Ovary (tissue), 9 donors: ENCODE results near the gene CRTC2. TPM values are rescaled to one million over a fixed set of nuclear protein-coding genes. Genes with fewer than 3 reads are reported as not detected.
A peak's percentile ranks its signal among the peaks of the same experiment; 100 is the strongest.

Source experiments
- DNase-seq, 5 donors: peaks; one replicate each; pipeline ENCODE4 v3.0.0-alpha.2; 2019 to 2020
- H3K27ac ChIP-seq, 2 donors: fragments of 200-600 bp; one replicate each; pipeline versions ENCODE4 v1.5.1 to v1.8.0; 2019 to 2022
- H3K27me3 ChIP-seq: fragments of 200-600 bp; one replicate; pipeline ENCODE4 v1.8.0; 2022
- H3K36me3 ChIP-seq: fragments of 200-600 bp; sonication (generic); one replicate; pipeline ENCODE4 v1.5.1; 2019
- H3K4me1 ChIP-seq: one replicate; pipeline ENCODE4 v1.8.1; 2013; ENCODE audit warnings: mild to moderate bottlenecking, moderate library complexity; ENCODE audit not compliant: insufficient read depth
- H3K4me3 ChIP-seq: fragments of 200-600 bp; sonication (generic); one replicate; pipeline ENCODE4 v1.5.1; 2017
- H3K9me3 ChIP-seq, 2 donors: fragments of 200-600 bp in 1 of 2; sonication (generic) in 1 of 2; one replicate each; pipeline versions ENCODE4 v1.5.1 to v1.8.1; 2013 to 2019; ENCODE audit warnings: mild to moderate bottlenecking in 1 of 2, moderate library complexity in 1 of 2
- EP300 ChIP-seq: sonication (generic); formaldehyde crosslinking; IDR thresholded peaks from one replicate; pipeline ENCODE4 v1.6.1; 2017; ENCODE audit warnings: antibody characterized with exemption
- POLR2A ChIP-seq: fragments of 450-650 bp; IDR thresholded peaks from one replicate; pipeline ENCODE4 v1.6.1; 2017; ENCODE audit warnings: antibody characterized with exemption, mild to moderate bottlenecking, moderate library complexity
- WGBS, 3 donors: extraction: QIAGEN DNeasy Blood & Tissue Kit in 1 of 3; methylation state at CpG; one replicate each; pipeline versions ENCODE4 v1.1.5 to v1.1.7; 2013 to 2017; 5-methylcytosine and 5-hydroxymethylcytosine counted together
- intact Hi-C, 4 donors: fragments of 100-400 bp; cut with DNase I; formaldehyde crosslinking; loops; one replicate each; pipeline versions ENCODE4 v1.11.0 to v1.15.1; 2022 to 2023
- polyA plus RNA-seq, 2 donors: library from polyadenylated mRNA; stranded (reverse); fragments of 200-250 nt in 1 of 2; fragments of 350-450 nt in 1 of 2; fragmentation: Illumina TruSeq in 1 of 2; extraction: RNeasy Lipid Tissue Mini Kit (QIAGEN cat#74804) in 1 of 2; gene quantifications; one replicate each; pipeline ENCODE4 v1.2.3, GENCODE V29; 2013 to 2014
- total RNA-seq, 7 donors: library from RNA; depleted of rRNA in 2 of 7; stranded (reverse); fragments of >200 nt in 2 of 7; fragmentation: NEBNext Ultra II Directional in 3 of 7; extraction: Animal tissue kit (Norgen Biotek cat#: 25700) in 3 of 7; gene quantifications; one replicate each; pipeline versions ENCODE4 v1.1.0 to v1.2.4, GENCODE V29; 2016 to 2023
- TF ChIP-seq, protein P1 (sequence below), 3 donors: fragments of 450-650 bp in 2 of 3; fragments of 200-600 bp in 1 of 3; IDR thresholded peaks; one replicate each; pipeline versions ENCODE4 v1.5.1 to v1.8.0; 2016 to 2022; ENCODE audit warnings: antibody characterized with exemption in 3 of 3, mild to moderate bottlenecking in 1 of 3
- donor health status: DM: no; HTN: no; CAD: no; lungs with moderate emphysema.
- donor health status: DM: no; HTN: no; CAD: no.
- donor health status: Bipolar disorder and iron deficiency.
- donor health status: DM: yes; HTN: yes; CAD: no.
- donor health status: DM: no; HTN: no; CAD: no.
- donor health status: DM: yes; HTN: yes; CAD: no.

Gene CRTC2
- total and polyA plus RNA-seq, 9 donors = 19.2 to 52.5 (median 37.9) TPM

DNA sequence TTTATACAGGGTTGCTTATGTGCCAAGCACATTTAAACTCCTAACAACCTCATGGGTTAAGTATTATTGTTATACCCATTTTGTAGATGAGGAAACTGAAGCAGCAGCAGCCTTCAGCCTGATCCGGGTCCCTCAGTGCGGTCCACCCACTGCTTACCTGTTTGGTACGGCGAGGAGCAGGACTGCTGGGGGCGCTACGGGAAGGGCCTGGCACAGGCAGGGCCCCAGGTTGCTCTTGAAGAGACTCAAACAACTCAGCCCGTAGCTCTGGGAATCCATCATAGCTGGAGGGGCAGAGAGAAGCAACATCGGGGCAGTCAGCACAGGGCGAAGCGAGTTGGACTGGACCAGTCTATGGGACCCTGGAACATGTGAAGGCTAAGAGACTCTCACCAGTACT is 21.1 kb downstream of the CRTC2 start:
- TF ChIP-seq, protein P1, sequence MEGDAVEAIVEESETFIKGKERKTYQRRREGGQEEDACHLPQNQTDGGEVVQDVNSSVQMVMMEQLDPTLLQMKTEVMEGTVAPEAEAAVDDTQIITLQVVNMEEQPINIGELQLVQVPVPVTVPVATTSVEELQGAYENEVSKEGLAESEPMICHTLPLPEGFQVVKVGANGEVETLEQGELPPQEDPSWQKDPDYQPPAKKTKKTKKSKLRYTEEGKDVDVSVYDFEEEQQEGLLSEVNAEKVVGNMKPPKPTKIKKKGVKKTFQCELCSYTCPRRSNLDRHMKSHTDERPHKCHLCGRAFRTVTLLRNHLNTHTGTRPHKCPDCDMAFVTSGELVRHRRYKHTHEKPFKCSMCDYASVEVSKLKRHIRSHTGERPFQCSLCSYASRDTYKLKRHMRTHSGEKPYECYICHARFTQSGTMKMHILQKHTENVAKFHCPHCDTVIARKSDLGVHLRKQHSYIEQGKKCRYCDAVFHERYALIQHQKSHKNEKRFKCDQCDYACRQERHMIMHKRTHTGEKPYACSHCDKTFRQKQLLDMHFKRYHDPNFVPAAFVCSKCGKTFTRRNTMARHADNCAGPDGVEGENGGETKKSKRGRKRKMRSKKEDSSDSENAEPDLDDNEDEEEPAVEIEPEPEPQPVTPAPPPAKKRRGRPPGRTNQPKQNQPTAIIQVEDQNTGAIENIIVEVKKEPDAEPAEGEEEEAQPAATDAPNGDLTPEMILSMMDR (IDR thresholded peaks at IDR 0.05) = no peak
- TF ChIP-seq POLR2A = no peak
- DNase-seq = peak in 1 of 5 donors; percentile 21
- Histone ChIP-seq H3K4me3 (no peak overlapping the region), H3K27me3 (no peaks in the 10 kb centered on the region), H3K36me3 (no peaks in the 10 kb centered on the region), H3K27ac (no peak overlapping the region), H3K9me3 (no peaks in the 10 kb centered on the region), H3K4me1 (no peaks in the 10 kb centered on the region)
- 92 to 94% (median 94%) methylated on average over 10 of the region's 10 CpGs for WGBS, 3 donors
- intact Hi-C loops = no loop called here

GRCh38 chr1:153936011-153936802 is 22.2 kb downstream of the CRTC2 start:
- Histone ChIP-seq H3K27ac (no peak overlapping the region), H3K4me1 (no peaks in the 10 kb centered on the region), H3K4me3 (no peak overlapping the region), H3K9me3 (no peaks in the 10 kb centered on the region), H3K27me3 (no peaks in the 10 kb centered on the region), H3K36me3 (no peaks in the 10 kb centered on the region)
- 92 to 93% (median 93%) methylated on average over 12 of the region's 12 CpGs for WGBS, 3 donors
- intact Hi-C loops = no loop called here
- TF ChIP-seq, protein P1 (IDR thresholded peaks at IDR 0.05) = no peak
- TF ChIP-seq EP300 (no peak), POLR2A (no peak)
- DNase-seq = peak in 1 of 5 donors; percentile 30

DNA sequence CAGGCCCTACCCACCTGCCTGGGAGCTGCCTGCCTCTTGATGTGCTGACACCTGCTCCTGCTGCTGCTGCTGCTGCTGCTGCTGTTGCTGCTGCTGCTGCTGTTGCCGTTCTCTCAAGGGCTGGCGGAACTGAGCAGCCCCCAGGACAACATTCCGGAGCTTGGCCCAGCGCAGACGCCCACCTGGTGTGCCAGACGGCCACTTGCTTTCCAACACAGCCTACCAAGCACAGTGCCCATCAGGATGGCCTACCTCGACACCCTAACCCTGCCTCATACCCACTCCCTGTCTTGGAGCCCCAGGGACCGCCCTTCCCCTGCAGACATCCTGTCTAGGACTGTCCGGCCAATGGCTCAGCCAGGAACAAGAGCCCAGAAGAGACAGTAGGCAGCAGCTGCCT is 23.7 kb downstream of the CRTC2 start:
- Histone ChIP-seq H3K27ac (no peak overlapping the region), H3K27me3 (no peaks in the 10 kb centered on the region), H3K4me3 (no peak overlapping the region), H3K36me3 (no peaks in the 10 kb centered on the region), H3K9me3 (no peaks in the 10 kb centered on the region), H3K4me1 (no peaks in the 10 kb centered on the region)
- intact Hi-C loops = no loop called here
- peak in 1 of 5 donors; percentile 18 for DNase-seq
- 91 to 97% (median 93%) methylated on average over 9 of the region's 9 CpGs for WGBS, 3 donors
- TF ChIP-seq, protein P1 (IDR thresholded peaks at IDR 0.05) = no peak
- no peak for TF ChIP-seq POLR2A
- TF ChIP-seq EP300 = no peak

GRCh38 chr1:153933955-153934354 is 24.5 kb downstream of the CRTC2 start:
- Histone ChIP-seq H3K27me3 (no peaks in the 10 kb centered on the region), H3K4me3 (no peak overlapping the region), H3K36me3 (no peaks in the 10 kb centered on the region), H3K27ac (no peak overlapping the region), H3K4me1 (no peaks in the 10 kb centered on the region), H3K9me3 (no peaks in the 10 kb centered on the region)
- TF ChIP-seq, protein P1 (IDR thresholded peaks at IDR 0.05) = no peak
- TF ChIP-seq EP300 (no peak), POLR2A (no peak)
- peak in 1 of 5 donors; percentile 19 for DNase-seq
- 94 to 95% (median 94%) methylated on average over 11 of the region's 11 CpGs for WGBS, 3 donors
- intact Hi-C loops = no loop called here
